HepG2 (cell line): ENCODE measurements around the gene MGMT.

Source experiments
- CHD2 ChIP-seq: IDR thresholded peaks from 2 replicates; pipeline ENCODE4 v1.6.1; 2011; ENCODE audit warnings: low read depth, low read length, improper control_type of control experiment
- GABPB1 ChIP-seq: IDR thresholded peaks from 2 replicates; pipeline ENCODE4 v1.6.1; 2016; ENCODE audit warnings: mild to moderate bottlenecking, missing genetic modification reagents, moderate library complexity, missing compliant biosample characterization
- PAWR ChIP-seq: sonication (generic); formaldehyde crosslinking; IDR thresholded peaks from 2 replicates; pipeline ENCODE4 v1.4.0; 2020; ENCODE audit warnings: missing genetic modification reagents, mild to moderate bottlenecking, borderline replicate concordance
- SP140L ChIP-seq: sonication (generic); formaldehyde crosslinking; IDR thresholded peaks from 2 replicates; pipeline ENCODE4 v1.4.0; 2020; ENCODE audit warnings: missing genetic modification reagents, borderline replicate concordance
- TAF1 ChIP-seq: sonication (generic); formaldehyde crosslinking; IDR thresholded peaks from 2 replicates; pipeline ENCODE4 v1.4.0; 2020; ENCODE audit warnings: missing genetic modification reagents
- YY1 ChIP-seq: IDR thresholded peaks from 2 replicates; pipeline ENCODE4 v1.6.1; 2011; ENCODE audit warnings: low read length, low read depth, moderate library complexity, mild to moderate bottlenecking; ENCODE audit not compliant: insufficient read depth, insufficient replicate concordance
- ZKSCAN8 ChIP-seq: IDR thresholded peaks from 2 replicates; pipeline ENCODE4 v1.6.1; 2016; ENCODE audit warnings: borderline replicate concordance, missing genetic modification reagents, missing compliant biosample characterization
- ZSCAN20 ChIP-seq: sonication (generic); formaldehyde crosslinking; IDR thresholded peaks from 2 replicates; pipeline ENCODE4 v1.4.0; 2020; ENCODE audit warnings: missing genetic modification reagents, mild to moderate bottlenecking, borderline replicate concordance
- TF ChIP-seq, protein P1 (sequence below): sonication (generic); formaldehyde crosslinking; IDR thresholded peaks from 2 replicates; pipeline ENCODE4 v1.5.0; 2020; ENCODE audit warnings: mild to moderate bottlenecking, missing genetic modification reagents, moderate library complexity
- TF ChIP-seq, protein P2 (sequence below): sonication (generic); formaldehyde crosslinking; IDR thresholded peaks from 2 replicates; pipeline ENCODE4 v1.4.0; 2020; ENCODE audit warnings: missing genetic modification reagents
- TF ChIP-seq, protein P3 (sequence below): sonication (generic); formaldehyde crosslinking; IDR thresholded peaks from 2 replicates; pipeline ENCODE4 v1.8.0; 2022; ENCODE audit warnings: missing genetic modification reagents, low read depth, mild to moderate bottlenecking, borderline replicate concordance
- TF ChIP-seq, protein P4 (sequence below): sonication (generic); formaldehyde crosslinking; IDR thresholded peaks from 2 replicates; pipeline ENCODE4 v1.8.1; 2023; ENCODE audit warnings: missing genetic modification reagents, inconsistent platforms, borderline replicate concordance

DNA sequence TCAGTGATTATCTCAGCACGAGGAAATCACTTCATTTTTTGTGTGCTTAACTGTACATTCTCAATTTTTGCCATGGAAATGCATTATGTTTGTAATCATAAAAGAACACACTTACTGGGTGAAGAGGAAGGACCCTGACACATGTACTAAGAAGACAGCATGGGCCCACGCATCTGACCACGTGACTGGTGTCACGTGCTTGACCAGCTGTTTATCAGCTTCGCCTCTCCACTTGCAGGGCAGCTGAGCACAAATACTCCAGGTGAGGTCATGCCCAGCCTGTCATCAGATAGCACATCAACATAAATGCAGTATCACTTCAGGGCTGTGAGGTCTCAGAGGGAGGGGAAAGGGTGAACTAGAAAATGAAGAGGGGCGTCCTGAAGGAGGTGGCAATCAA is 317.2 kb downstream of the MGMT start:
- TF ChIP-seq GABPB1 (CRISPR knock-in tag), result no peak
- TF ChIP-seq, protein P1, sequence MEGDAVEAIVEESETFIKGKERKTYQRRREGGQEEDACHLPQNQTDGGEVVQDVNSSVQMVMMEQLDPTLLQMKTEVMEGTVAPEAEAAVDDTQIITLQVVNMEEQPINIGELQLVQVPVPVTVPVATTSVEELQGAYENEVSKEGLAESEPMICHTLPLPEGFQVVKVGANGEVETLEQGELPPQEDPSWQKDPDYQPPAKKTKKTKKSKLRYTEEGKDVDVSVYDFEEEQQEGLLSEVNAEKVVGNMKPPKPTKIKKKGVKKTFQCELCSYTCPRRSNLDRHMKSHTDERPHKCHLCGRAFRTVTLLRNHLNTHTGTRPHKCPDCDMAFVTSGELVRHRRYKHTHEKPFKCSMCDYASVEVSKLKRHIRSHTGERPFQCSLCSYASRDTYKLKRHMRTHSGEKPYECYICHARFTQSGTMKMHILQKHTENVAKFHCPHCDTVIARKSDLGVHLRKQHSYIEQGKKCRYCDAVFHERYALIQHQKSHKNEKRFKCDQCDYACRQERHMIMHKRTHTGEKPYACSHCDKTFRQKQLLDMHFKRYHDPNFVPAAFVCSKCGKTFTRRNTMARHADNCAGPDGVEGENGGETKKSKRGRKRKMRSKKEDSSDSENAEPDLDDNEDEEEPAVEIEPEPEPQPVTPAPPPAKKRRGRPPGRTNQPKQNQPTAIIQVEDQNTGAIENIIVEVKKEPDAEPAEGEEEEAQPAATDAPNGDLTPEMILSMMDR, result no peak
- TF ChIP-seq ZKSCAN8 (CRISPR knock-in tag), result no peak
- no peak for TF ChIP-seq ZSCAN20 (CRISPR knock-in tag)
- no peak for TF ChIP-seq TAF1 (CRISPR knock-in tag)
- no peak for TF ChIP-seq YY1
- no peak for TF ChIP-seq SP140L (CRISPR knock-in tag)
- TF ChIP-seq PAWR, result no peak
- TF ChIP-seq, protein P2, sequence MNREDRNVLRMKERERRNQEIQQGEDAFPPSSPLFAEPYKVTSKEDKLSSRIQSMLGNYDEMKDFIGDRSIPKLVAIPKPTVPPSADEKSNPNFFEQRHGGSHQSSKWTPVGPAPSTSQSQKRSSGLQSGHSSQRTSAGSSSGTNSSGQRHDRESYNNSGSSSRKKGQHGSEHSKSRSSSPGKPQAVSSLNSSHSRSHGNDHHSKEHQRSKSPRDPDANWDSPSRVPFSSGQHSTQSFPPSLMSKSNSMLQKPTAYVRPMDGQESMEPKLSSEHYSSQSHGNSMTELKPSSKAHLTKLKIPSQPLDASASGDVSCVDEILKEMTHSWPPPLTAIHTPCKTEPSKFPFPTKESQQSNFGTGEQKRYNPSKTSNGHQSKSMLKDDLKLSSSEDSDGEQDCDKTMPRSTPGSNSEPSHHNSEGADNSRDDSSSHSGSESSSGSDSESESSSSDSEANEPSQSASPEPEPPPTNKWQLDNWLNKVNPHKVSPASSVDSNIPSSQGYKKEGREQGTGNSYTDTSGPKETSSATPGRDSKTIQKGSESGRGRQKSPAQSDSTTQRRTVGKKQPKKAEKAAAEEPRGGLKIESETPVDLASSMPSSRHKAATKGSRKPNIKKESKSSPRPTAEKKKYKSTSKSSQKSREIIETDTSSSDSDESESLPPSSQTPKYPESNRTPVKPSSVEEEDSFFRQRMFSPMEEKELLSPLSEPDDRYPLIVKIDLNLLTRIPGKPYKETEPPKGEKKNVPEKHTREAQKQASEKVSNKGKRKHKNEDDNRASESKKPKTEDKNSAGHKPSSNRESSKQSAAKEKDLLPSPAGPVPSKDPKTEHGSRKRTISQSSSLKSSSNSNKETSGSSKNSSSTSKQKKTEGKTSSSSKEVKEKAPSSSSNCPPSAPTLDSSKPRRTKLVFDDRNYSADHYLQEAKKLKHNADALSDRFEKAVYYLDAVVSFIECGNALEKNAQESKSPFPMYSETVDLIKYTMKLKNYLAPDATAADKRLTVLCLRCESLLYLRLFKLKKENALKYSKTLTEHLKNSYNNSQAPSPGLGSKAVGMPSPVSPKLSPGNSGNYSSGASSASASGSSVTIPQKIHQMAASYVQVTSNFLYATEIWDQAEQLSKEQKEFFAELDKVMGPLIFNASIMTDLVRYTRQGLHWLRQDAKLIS, result no peak
- TF ChIP-seq, protein P3, sequence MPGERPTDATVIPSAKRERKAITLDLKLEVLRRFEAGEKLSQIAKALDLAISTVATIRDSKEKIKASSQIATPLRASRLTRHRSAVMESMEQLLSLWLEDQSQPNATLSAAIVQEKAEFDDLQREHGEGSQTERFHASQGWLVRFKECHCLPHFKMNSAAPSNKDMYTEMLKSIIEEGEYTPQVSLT, result no peak
- TF ChIP-seq, protein P4, sequence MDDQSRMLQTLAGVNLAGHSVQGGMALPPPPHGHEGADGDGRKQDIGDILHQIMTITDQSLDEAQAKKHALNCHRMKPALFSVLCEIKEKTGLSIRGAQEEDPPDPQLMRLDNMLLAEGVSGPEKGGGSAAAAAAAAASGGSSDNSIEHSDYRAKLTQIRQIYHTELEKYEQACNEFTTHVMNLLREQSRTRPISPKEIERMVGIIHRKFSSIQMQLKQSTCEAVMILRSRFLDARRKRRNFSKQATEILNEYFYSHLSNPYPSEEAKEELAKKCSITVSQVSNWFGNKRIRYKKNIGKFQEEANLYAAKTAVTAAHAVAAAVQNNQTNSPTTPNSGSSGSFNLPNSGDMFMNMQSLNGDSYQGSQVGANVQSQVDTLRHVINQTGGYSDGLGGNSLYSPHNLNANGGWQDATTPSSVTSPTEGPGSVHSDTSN, result no peak
- no peak for TF ChIP-seq CHD2
